Endodermal cell (in vitro differentiated cells): ENCODE data around the gene AMH. TPM values are rescaled to one million over a fixed set of nuclear protein-coding genes. Genes with fewer than 3 reads are reported as not detected.
A peak's percentile ranks its signal among the peaks of the same experiment; 100 is the strongest.

ENCODE experiments used
- DNase-seq: peaks from one replicate; pipeline ENCODE4 v3.0.0-alpha.2; 2017
- H3K27ac ChIP-seq: 2 replicates; pipeline ENCODE4 v1.5.1; 2013; ENCODE audit warnings: mild to moderate bottlenecking, low read depth, low read length, moderate library complexity
- H3K27me3 ChIP-seq: 2 replicates; pipeline ENCODE4 v1.6.1; 2013; ENCODE audit warnings: mild to moderate bottlenecking, low read length, moderate library complexity; ENCODE audit not compliant: insufficient read depth, control insufficient read depth, poor library complexity, severe bottlenecking
- H3K36me3 ChIP-seq: 2 replicates; pipeline ENCODE4 v1.7.0; 2013; ENCODE audit warnings: mild to moderate bottlenecking, low read length, moderate library complexity; ENCODE audit not compliant: control insufficient read depth, insufficient read depth
- H3K4me1 ChIP-seq: one replicate; pipeline ENCODE4 v1.7.0; 2013; ENCODE audit warnings: low read length; ENCODE audit not compliant: control insufficient read depth, insufficient read depth
- H3K4me3 ChIP-seq: 2 replicates; pipeline ENCODE4 v1.5.1; 2013; ENCODE audit warnings: mild to moderate bottlenecking, low read length, moderate library complexity
- H3K9ac ChIP-seq: 2 replicates; pipeline ENCODE4 v1.6.1; 2013; ENCODE audit warnings: mild to moderate bottlenecking, low read length, moderate library complexity; ENCODE audit not compliant: poor library complexity, severe bottlenecking; ENCODE audit errors: extremely low read depth
- H3K9me3 ChIP-seq: 2 replicates; pipeline ENCODE4 v1.6.1; 2013; ENCODE audit warnings: mild to moderate bottlenecking, low read length, moderate library complexity; ENCODE audit not compliant: control insufficient read depth
- H3K27ac Mint-ChIP-seq: 2 replicates; pipeline ENCODE4 v1.8.0; 2020; ENCODE audit warnings: mixed read lengths
- H3K27me3 Mint-ChIP-seq: 2 replicates; pipeline ENCODE4 v1.8.0; 2021; ENCODE audit warnings: mild to moderate bottlenecking, mixed read lengths; ENCODE audit not compliant: insufficient read depth
- H3K36me3 Mint-ChIP-seq: 2 replicates; pipeline ENCODE4 v1.8.0; 2020; ENCODE audit warnings: low read depth, mixed read lengths
- H3K4me1 Mint-ChIP-seq: 2 replicates; pipeline ENCODE4 v1.8.0; 2020; ENCODE audit warnings: mixed read lengths
- H3K4me3 Mint-ChIP-seq: 2 replicates; pipeline ENCODE4 v1.8.0; 2020; ENCODE audit warnings: mild to moderate bottlenecking, moderate library complexity, mixed read lengths
- H3K9me3 Mint-ChIP-seq: 2 replicates; pipeline ENCODE4 v1.8.0; 2020; ENCODE audit warnings: mild to moderate bottlenecking, mixed read lengths
- WGBS, 2 experiments: methylation state at CpG; one replicate each; pipeline versions ENCODE4 v1.1.5 to v1.1.7; 2013; ENCODE audit warnings: missing lambda C conversion rate in 2 of 2, mixed read lengths in 1 of 2; ENCODE audit not compliant: insufficient coverage in 1 of 2, insufficient read length in 1 of 2; 5-methylcytosine and 5-hydroxymethylcytosine counted together
- total RNA-seq, 2 donors: library from RNA; stranded (reverse); fragmentation: NEBNext Ultra II Directional in 1 of 2; extraction: Animal tissue kit (Norgen Biotek cat#: 25700) in 1 of 2; gene quantifications; 2 replicates in 1 of 2; 3 replicates in 1 of 2; pipeline ENCODE4 v1.2.1, GENCODE V29; 2021
- TF ChIP-seq, protein P1 (sequence below): fragments of 200-600 bp; sonication (generic); conservative IDR thresholded peaks from 2 replicates; pipeline ENCODE4 v1.5.0; 2021; ENCODE audit warnings: antibody characterized with exemption, mild to moderate bottlenecking

AMH gene
- total RNA-seq, 2 donors from 2014 or later: 20.5 to 35.1 TPM

DNA sequence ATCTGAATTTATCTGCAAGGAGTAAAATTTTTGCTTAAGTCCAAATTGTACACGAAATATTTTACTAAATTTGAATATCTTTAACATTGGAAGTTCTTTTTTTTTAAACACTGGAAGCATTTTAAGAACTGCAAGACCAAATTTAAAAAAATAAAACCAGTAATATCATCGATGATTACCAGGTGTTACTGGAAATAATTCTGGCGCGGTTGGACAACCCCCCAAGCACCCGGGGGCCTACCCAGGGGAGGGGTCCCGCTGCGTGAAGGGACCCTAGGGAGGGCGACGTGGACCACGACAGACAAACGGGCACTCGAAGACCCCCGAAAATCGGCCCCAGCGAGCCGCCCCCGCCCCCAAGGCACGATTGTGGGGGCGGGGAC, 19.7 kb downstream of the AMH start:
- Mint-ChIP-seq H3K4me1 (peaks cover 10% of the 10 kb centered on the region), H3K27ac (no peak overlapping the region), H3K27me3 (no peaks in the 10 kb centered on the region), H3K9me3 (no peaks in the 10 kb centered on the region), H3K4me3 (peak overlapping the region; percentile 90), H3K36me3 (peaks cover 12% of the 10 kb centered on the region)
- 4 to 17% methylated on average over 8 to 18 of the region's 19 CpGs for WGBS, 2 experiments
- Histone ChIP-seq H3K27ac (no peak overlapping the region), H3K4me1 (peaks cover 7% of the 10 kb centered on the region), H3K9ac (peak overlapping the region; percentile 69), H3K4me3 (peak overlapping the region; percentile 83), H3K36me3 (peaks cover 16% of the 10 kb centered on the region), H3K9me3 (no peaks in the 10 kb centered on the region), H3K27me3 (no peaks in the 10 kb centered on the region)
- TF ChIP-seq, protein P1, sequence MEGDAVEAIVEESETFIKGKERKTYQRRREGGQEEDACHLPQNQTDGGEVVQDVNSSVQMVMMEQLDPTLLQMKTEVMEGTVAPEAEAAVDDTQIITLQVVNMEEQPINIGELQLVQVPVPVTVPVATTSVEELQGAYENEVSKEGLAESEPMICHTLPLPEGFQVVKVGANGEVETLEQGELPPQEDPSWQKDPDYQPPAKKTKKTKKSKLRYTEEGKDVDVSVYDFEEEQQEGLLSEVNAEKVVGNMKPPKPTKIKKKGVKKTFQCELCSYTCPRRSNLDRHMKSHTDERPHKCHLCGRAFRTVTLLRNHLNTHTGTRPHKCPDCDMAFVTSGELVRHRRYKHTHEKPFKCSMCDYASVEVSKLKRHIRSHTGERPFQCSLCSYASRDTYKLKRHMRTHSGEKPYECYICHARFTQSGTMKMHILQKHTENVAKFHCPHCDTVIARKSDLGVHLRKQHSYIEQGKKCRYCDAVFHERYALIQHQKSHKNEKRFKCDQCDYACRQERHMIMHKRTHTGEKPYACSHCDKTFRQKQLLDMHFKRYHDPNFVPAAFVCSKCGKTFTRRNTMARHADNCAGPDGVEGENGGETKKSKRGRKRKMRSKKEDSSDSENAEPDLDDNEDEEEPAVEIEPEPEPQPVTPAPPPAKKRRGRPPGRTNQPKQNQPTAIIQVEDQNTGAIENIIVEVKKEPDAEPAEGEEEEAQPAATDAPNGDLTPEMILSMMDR: no peak
- no peak for DNase-seq

- peak; percentile 99 for DNase-seq
- H3K4me3 Mint-ChIP-seq: peak overlapping the region; percentile 90
- H3K9me3 ChIP-seq: no peaks in the 10 kb centered on the region
- 0 to 5% methylated on average over 4 to 103 of the region's 103 CpGs for WGBS, 2 experiments
- peak overlapping the region; percentile 86 for H3K4me3 ChIP-seq
- peak overlapping the region; percentile 94 for H3K27ac Mint-ChIP-seq
- peaks cover 7% of the 10 kb centered on the region for H3K4me1 ChIP-seq
- H3K27ac ChIP-seq: peak overlapping the region; percentile 91
- no peaks in the 10 kb centered on the region for H3K27me3 ChIP-seq
- TF ChIP-seq, protein P1: peak; percentile 42
- peak overlapping the region; percentile 96 for H3K9ac ChIP-seq
- no peaks in the 10 kb centered on the region for H3K9me3 Mint-ChIP-seq
- H3K4me1 Mint-ChIP-seq: peaks cover 12% of the 10 kb centered on the region
- no peaks in the 10 kb centered on the region for H3K27me3 Mint-ChIP-seq
- peaks cover 18% of the 10 kb centered on the region for H3K36me3 Mint-ChIP-seq
- peaks cover 22% of the 10 kb centered on the region for H3K36me3 ChIP-seq
Observed at GRCh38 chr19:2269244-2270156, 20.4 kb downstream of the AMH start.

DNA sequence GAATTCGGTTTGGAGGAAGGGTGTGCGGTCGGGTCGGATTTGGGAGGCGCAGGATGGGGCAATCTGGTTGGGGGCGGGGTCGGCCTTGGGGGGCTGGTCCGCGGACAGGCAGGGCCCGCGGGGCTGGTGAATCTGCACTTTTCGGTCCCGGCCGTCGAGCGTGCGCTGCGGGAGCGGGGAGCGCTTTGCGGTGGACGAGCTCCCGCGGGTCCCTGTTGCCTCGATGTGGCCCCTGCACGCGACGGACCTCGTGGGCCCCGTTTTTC, 21.0 kb downstream of the AMH start:
- Mint-ChIP-seq H3K9me3 (no peaks in the 10 kb centered on the region), H3K27me3 (no peaks in the 10 kb centered on the region), H3K27ac (peak overlapping the region; percentile 94), H3K4me1 (peaks cover 14% of the 10 kb centered on the region), H3K36me3 (peaks cover 20% of the 10 kb centered on the region), H3K4me3 (peak overlapping the region; percentile 90)
- Histone ChIP-seq H3K9ac (peak overlapping the region; percentile 96), H3K27me3 (no peaks in the 10 kb centered on the region), H3K4me1 (peaks cover 7% of the 10 kb centered on the region), H3K36me3 (peaks cover 22% of the 10 kb centered on the region), H3K9me3 (no peaks in the 10 kb centered on the region), H3K4me3 (peak overlapping the region; percentile 86), H3K27ac (peak overlapping the region; percentile 91)
- TF ChIP-seq, protein P1: no peak
- DNase-seq: no peak
- 0% methylated on average over 16 to 30 of the region's 30 CpGs for WGBS, 2 experiments
